SK-N-SH (cell line): ENCODE measurements around the gene ZNF783. TPM values are rescaled to one million over a fixed set of nuclear protein-coding genes. Genes with fewer than 3 reads are reported as not detected.

Experiments used
- CTCF ChIA-PET: fragments of 300-600, 350-600 bp; formaldehyde crosslinking; extraction: SDS; loops from one replicate; lab custom pipeline; 2021; lab: Yijun Ruan, JAX
- POLR2A ChIA-PET: fragments of 350-600 bp; sonication (Branson Sonifier 250); formaldehyde crosslinking; extraction: SDS; loops from one replicate; lab custom pipeline; 2020; ENCODE audit warnings: antibody characterized with exemption, inconsistent platforms; lab: Yijun Ruan, JAX
- DNase-seq: peaks from one replicate; pipeline ENCODE4 v3.0.0; 2012
- H2AFZ ChIP-seq: fragments of 200-600 bp; sonication (generic); 2 replicates; pipeline ENCODE4 v1.8.1; 2016; ENCODE audit warnings: antibody characterized with exemption, mild to moderate bottlenecking, low read depth
- H3F3A ChIP-seq: fragments of 200-600 bp; sonication (generic); replicated peaks from 2 replicates; pipeline ENCODE3; 2016; ENCODE audit warnings: antibody characterized with exemption, mild to moderate bottlenecking; ENCODE audit not compliant: insufficient read depth
- H3K27ac ChIP-seq, 2 experiments: fragments of 200-500 bp in 1 of 2; fragments of 200-600 bp in 1 of 2; sonication (Bioruptor generic) in 1 of 2; sonication (generic), shearing (Covaris generic) in 1 of 2; 2 replicates each; pipeline versions ENCODE4 v1.5.1 to v1.6.1; 2014 to 2016; ENCODE audit warnings: low read depth in 2 of 2, inconsistent platforms in 1 of 2, low read length in 1 of 2, mild to moderate bottlenecking in 1 of 2, mixed read lengths in 1 of 2
- H3K27me3 ChIP-seq: fragments of 200-600 bp; sonication (generic), shearing (Covaris generic); 2 replicates; pipeline ENCODE4 v1.6.1; 2016; ENCODE audit warnings: mixed run types; ENCODE audit not compliant: insufficient read depth
- H3K36me3 ChIP-seq, 2 experiments: fragments of 200-500 bp in 1 of 2; fragments of 200-600 bp in 1 of 2; sonication (Bioruptor generic) in 1 of 2; sonication (generic) in 1 of 2; replicated peaks in 1 of 2; 2 replicates each; pipeline versions ENCODE3 to v1.5.1; 2014 to 2016; ENCODE audit warnings: low read length in 1 of 2, mild to moderate bottlenecking in 1 of 2; ENCODE audit not compliant: insufficient read depth in 2 of 2, control insufficient read depth in 1 of 2
- H3K4me1 ChIP-seq, 2 experiments: fragments of 200-500 bp in 1 of 2; fragments of 200-600 bp in 1 of 2; sonication (Bioruptor generic) in 1 of 2; sonication (generic), shearing (Covaris generic) in 1 of 2; 2 replicates each; pipeline versions ENCODE4 v1.5.1 to v1.6.1; 2014 to 2016; ENCODE audit warnings: low read depth in 1 of 2, low read length in 1 of 2, mixed run types in 1 of 2; ENCODE audit not compliant: insufficient read depth in 2 of 2, control insufficient read depth in 1 of 2
- H3K4me2 ChIP-seq: fragments of 200-600 bp; sonication (generic), shearing (Covaris generic); 2 replicates; pipeline ENCODE4 v1.6.1; 2017; ENCODE audit warnings: mixed run types
- H3K4me3 ChIP-seq, 2 experiments: fragments of 200-500 bp in 1 of 2; fragments of 200-600 bp in 1 of 2; sonication (Bioruptor generic) in 1 of 2; sonication (generic), shearing (Covaris generic) in 1 of 2; 2 replicates each; pipeline versions ENCODE4 v1.5.1 to v1.8.1; 2014 to 2016; ENCODE audit warnings: low read depth in 2 of 2, inconsistent platforms in 1 of 2, low read length in 1 of 2, mild to moderate bottlenecking in 1 of 2, mixed read lengths in 1 of 2, moderate library complexity in 1 of 2
- H3K79me2 ChIP-seq: fragments of 200-600 bp; sonication (generic); 2 replicates; pipeline ENCODE4 v1.8.1; 2017; ENCODE audit warnings: mild to moderate bottlenecking; ENCODE audit not compliant: insufficient read depth
- H3K9ac ChIP-seq: fragments of 200-600 bp; sonication (generic); 2 replicates; pipeline ENCODE4 v1.6.1; 2017; ENCODE audit warnings: mixed run types
- H3K9me2 ChIP-seq: fragments of 200-600 bp; sonication (generic); 2 replicates; pipeline ENCODE4 v1.6.1; 2017; ENCODE audit warnings: mixed run types
- H3K9me3 ChIP-seq: fragments of 200-600 bp; sonication (generic); 2 replicates; pipeline ENCODE4 v1.6.1; 2017; ENCODE audit warnings: mixed run types, mild to moderate bottlenecking, moderate library complexity
- H4K20me1 ChIP-seq: fragments of 200-600 bp; sonication (generic); 2 replicates; pipeline ENCODE4 v1.6.1; 2017; ENCODE audit warnings: mild to moderate bottlenecking, mixed run types; ENCODE audit not compliant: insufficient read depth
- CHD2 ChIP-seq: fragments of 150-350 bp; IDR thresholded peaks from 2 replicates; pipeline ENCODE4 v1.6.1; 2018; ENCODE audit warnings: low read length; ENCODE audit not compliant: partially characterized antibody
- EP300 ChIP-seq, 2 experiments: IDR thresholded peaks; 2 replicates each; pipeline versions ENCODE4 v1.4.0 to v1.6.1; 2012; ENCODE audit warnings: borderline replicate concordance in 1 of 2, low read depth in 1 of 2, low read length in 1 of 2
- FOXM1 ChIP-seq: IDR thresholded peaks from 2 replicates; pipeline ENCODE4 v1.4.0; 2012; ENCODE audit warnings: low read depth, mild to moderate bottlenecking
- IRF3 ChIP-seq: fragments of 150-350 bp; IDR thresholded peaks from 2 replicates; pipeline ENCODE4 v1.6.1; 2016; ENCODE audit warnings: mild to moderate bottlenecking, low read depth, low read length
- RCOR1 ChIP-seq: fragments of 150-350 bp; IDR thresholded peaks from 2 replicates; pipeline ENCODE4 v1.6.1; 2017; ENCODE audit warnings: antibody characterized with exemption, low read length
- RXRA ChIP-seq: IDR thresholded peaks from 2 replicates; pipeline ENCODE4 v1.4.0; 2012; ENCODE audit warnings: low read depth, mild to moderate bottlenecking, borderline replicate concordance
- SIN3A ChIP-seq: IDR thresholded peaks from 2 replicates; pipeline ENCODE4 v1.6.1; 2012; ENCODE audit warnings: low read depth, mild to moderate bottlenecking, low read length, moderate library complexity, borderline replicate concordance
- TAF1 ChIP-seq: IDR thresholded peaks from 2 replicates; pipeline ENCODE4 v1.6.1; 2012; ENCODE audit warnings: low read depth, mild to moderate bottlenecking, low read length, moderate library complexity, borderline replicate concordance
- TCF12 ChIP-seq: IDR thresholded peaks from 2 replicates; pipeline ENCODE4 v1.4.0; 2012
- TEAD4 ChIP-seq: IDR thresholded peaks from 2 replicates; pipeline ENCODE4 v1.4.0; 2012; ENCODE audit warnings: mild to moderate bottlenecking, borderline replicate concordance; ENCODE audit not compliant: insufficient read depth
- ZBTB33 ChIP-seq: IDR thresholded peaks from 2 replicates; pipeline ENCODE4 v1.4.0; 2012; ENCODE audit warnings: low read depth, borderline replicate concordance
- WGBS: methylation state at CpG from one replicate; pipeline ENCODE4 v1.1.6; 2017; ENCODE audit warnings: low lambda C conversion rate; 5-methylcytosine and 5-hydroxymethylcytosine counted together
- polyA plus RNA-seq, 3 experiments: library from polyadenylated mRNA; depleted of rRNA; stranded (reverse); fragments of >200 nt; gene quantifications; 2 replicates each; pipeline ENCODE4 v1.2.3, GENCODE V29; 2012
- TF ChIP-seq, protein P1 (sequence below): IDR thresholded peaks from 2 replicates; pipeline ENCODE4 v1.4.0; 2012; ENCODE audit warnings: low read depth

Gene ZNF783
- polyA plus RNA-seq, 1 of the 3 experiments (the other 2 are of a cell fraction), result 12.5 TPM

DNA sequence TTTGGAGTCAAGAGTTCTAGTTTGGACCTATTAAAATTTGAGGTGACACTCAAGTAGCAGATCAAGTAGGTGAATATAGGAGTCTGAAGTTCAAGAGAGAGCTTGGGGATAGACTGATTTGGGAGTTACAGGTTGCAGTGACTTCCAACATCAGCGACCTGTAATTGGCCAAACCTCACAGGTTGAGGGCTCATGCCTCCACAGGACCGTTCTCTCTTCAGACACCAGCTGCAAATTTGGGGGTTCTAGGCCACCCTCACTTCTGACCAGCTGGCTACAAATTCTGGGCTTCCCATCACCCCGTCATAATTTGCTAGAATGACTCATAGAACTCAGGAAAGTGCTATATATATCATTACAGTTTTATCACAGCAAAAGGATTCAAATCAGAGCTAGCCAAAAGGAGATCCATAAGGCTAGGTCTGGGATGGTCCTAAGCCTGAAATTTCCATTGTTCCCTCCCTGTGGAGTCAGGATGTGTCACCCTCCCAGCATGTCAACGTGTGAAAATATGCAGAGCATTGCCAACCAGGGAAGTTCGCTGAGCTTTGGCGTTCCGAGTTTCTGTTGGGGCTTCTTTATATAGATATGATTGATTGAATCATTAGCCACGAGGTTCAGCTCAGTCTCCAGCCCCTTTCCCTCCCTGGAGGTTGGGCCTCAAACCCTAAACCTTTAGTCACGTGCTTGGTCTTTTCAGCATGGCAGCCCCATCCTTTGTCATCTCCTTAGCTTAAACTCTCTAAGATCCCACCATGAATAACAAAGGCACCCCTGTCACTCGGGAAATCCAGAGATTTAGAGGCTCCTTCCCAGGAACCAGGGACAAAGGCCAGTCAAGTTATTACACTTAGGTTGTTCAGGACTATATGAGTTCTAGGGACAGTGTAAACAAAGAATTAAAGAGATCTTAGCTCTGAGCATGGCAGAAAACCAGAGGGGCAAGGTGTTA is 43.3 kb upstream of the ZNF783 start (continued):
- TF ChIP-seq RCOR1 (no peak), SIN3A (no peak)

DNA sequence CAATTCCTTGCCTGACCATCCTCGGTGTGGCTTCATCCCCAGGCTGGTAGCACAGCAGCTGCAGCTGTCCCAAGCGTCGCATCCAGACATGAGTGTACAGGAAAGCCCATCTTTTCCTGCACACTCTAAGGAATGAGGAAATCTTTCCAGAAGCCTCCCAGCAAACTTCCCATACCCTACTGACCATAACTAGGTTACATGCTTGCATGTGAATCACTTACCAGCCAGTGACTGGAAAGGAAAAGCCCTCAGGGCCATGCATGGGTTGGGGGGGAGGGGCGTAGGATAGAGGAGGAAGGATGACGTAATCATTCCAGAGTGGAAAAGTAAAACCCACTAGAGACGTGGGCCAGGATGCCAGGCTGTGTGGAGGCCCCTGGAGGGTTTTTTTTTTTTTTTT is 41.5 kb upstream of the ZNF783 start:
- peak overlapping the region in 1 of 2 experiments; percentile 5; a peak in 1 of 4 replicates for H3K27ac ChIP-seq
- CTCF ChIA-PET, result no interaction called here
- WGBS, result 74% methylated on average over 6 of the region's 6 CpGs
- H3K79me2 ChIP-seq, result no peaks in the 10 kb centered on the region; the same call in 1 of the 2 replicates
- H2AFZ ChIP-seq, result no peak overlapping the region
- no peaks in the 10 kb centered on the region for H3F3A ChIP-seq
- DNase-seq, result peak; percentile 51
- TF ChIP-seq TAF1 (no peak), EP300 (IDR thresholded peaks at IDR 0.05; ENCODE audit: borderline replicate concordance in 1 of 2, low read depth in 1 of 2, low read length in 1 of 2) (no peak), RXRA (no peak), ZBTB33 (no peak), TCF12 (no peak), TEAD4 (no peak), FOXM1 (no peak)
- TF ChIP-seq, protein P1, sequence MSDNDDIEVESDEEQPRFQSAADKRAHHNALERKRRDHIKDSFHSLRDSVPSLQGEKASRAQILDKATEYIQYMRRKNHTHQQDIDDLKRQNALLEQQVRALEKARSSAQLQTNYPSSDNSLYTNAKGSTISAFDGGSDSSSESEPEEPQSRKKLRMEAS, result no peak
- H3K4me3 ChIP-seq, result no peak overlapping the region
- H4K20me1 ChIP-seq, result no peaks in the 10 kb centered on the region
- no peaks in the 10 kb centered on the region for H3K9me3 ChIP-seq
- H3K36me3 ChIP-seq, result peaks cover 53 to 58% of the 10 kb centered on the region in 2 experiments
- no peaks in the 10 kb centered on the region for H3K9me2 ChIP-seq
- no peaks in the 10 kb centered on the region for H3K4me1 ChIP-seq
- H3K27me3 ChIP-seq, result no peaks in the 10 kb centered on the region
- POLR2A ChIA-PET, result no interaction called here
- no peak overlapping the region for H3K4me2 ChIP-seq
- H3K9ac ChIP-seq, result no peak overlapping the region

- peaks cover under 1% of the 10 kb centered on the region for H3F3A ChIP-seq
- H3K4me1 ChIP-seq, result no peaks in the 10 kb centered on the region
- no peak for DNase-seq
- ChIA-PET CTCF (interaction anchor here (0.8 to 0.9 kb wide), 2 partner anchors 13 to 38 kb away, joined by 3 to 4 read pairs; no protein-coding TSS in a partner anchor), POLR2A (no interaction called here)
- no peak overlapping the region for H2AFZ ChIP-seq
- no peaks in the 10 kb centered on the region for H4K20me1 ChIP-seq
- TF ChIP-seq IRF3 (no peak), ZBTB33 (no peak), CHD2 (no peak)
- H3K9ac ChIP-seq, result no peak overlapping the region
- no peak overlapping the region for H3K27ac ChIP-seq
- H3K36me3 ChIP-seq, result peaks cover 32 to 53% of the 10 kb centered on the region in 2 experiments
- no peak overlapping the region for H3K4me2 ChIP-seq
- WGBS, result 96% methylated on average over 8 of the region's 8 CpGs
- H3K9me3 ChIP-seq, result no peaks in the 10 kb centered on the region
- H3K9me2 ChIP-seq, result no peaks in the 10 kb centered on the region
- H3K79me2 ChIP-seq, result no peaks in the 10 kb centered on the region; the same call in 1 of the 2 replicates
- H3K27me3 ChIP-seq, result no peaks in the 10 kb centered on the region
- no peak overlapping the region for H3K4me3 ChIP-seq
Observed at GRCh38 chr7:149223176-149223575, 38.8 kb upstream of the ZNF783 start.
